Fibroblast of villous mesenchyme (primary cell): ENCODE results near the gene BCL7C. TPM values are rescaled to one million over a fixed set of nuclear protein-coding genes. Genes with fewer than 3 reads are reported as not detected.
"Not testable (repeated sequence)": the region's sequence is repeated elsewhere in the genome, so short reads cannot be mapped to it uniquely, and the experiment has no call there.

Experiments
- DNase-seq: peaks from one replicate; pipeline ENCODE4 v3.0.0-alpha.2; 2010; ENCODE audit warnings: low read depth
- H3K4me3 ChIP-seq: 2 replicates; pipeline ENCODE4 v1.5.1; 2011; ENCODE audit warnings: low read depth, mild to moderate bottlenecking, low read length
- CTCF ChIP-seq: IDR thresholded peaks from 2 replicates; pipeline ENCODE4 v1.5.1; 2012; ENCODE audit warnings: low read depth, mild to moderate bottlenecking, low read length; ENCODE audit not compliant: insufficient read depth
- total RNA-seq: library from RNA; depleted of rRNA; stranded (reverse); fragments of >200 nt; gene quantifications from 2 replicates; pipeline ENCODE4 v1.2.3, GENCODE V29; 2012

BCL7C gene
- 35.0 and 51.2 TPM in 2 replicates for total RNA-seq

- peak within 1 kb of the TSS; percentile 84 for H3K4me3 ChIP-seq
- peak; percentile 92 for DNase-seq
- TF ChIP-seq CTCF, result peak; percentile 40
These were observed at the start of gene BCL7C for GRCh38 chr16:30893744-30894539. TSS of gene BCL7C (minus strand) at chr16:30894077. CDS start at chr16:30893944, 133 bp downstream.

GRCh38 chr16:30942426-30942806 lies 48.5 kb upstream of the BCL7C start:
- no peak for TF ChIP-seq CTCF
- no peak for DNase-seq
- no peak overlapping the region for H3K4me3 ChIP-seq

- peak; percentile 72 for DNase-seq
These were observed 47.9 kb upstream of the BCL7C start for GRCh38 chr16:30941600-30942425.

GRCh38 chr16:30939571-30939970 lies 45.7 kb upstream of the BCL7C start:
- not testable (repeated sequence) for DNase-seq

More at GRCh38 chr16:30941600-30942425, 47.9 kb upstream of the BCL7C start:
- peak; percentile 96 for TF ChIP-seq CTCF
- no peak overlapping the region for H3K4me3 ChIP-seq

GRCh38 chr16:30937692-30938091 lies 43.8 kb upstream of the BCL7C start:
- TF ChIP-seq CTCF, result no peak
- no peak overlapping the region for H3K4me3 ChIP-seq
- no peak for DNase-seq

More at GRCh38 chr16:30939571-30939970, 45.7 kb upstream of the BCL7C start:
- not testable (repeated sequence) for H3K4me3 ChIP-seq

- peak; percentile 52 for DNase-seq
- TF ChIP-seq CTCF, result peak; percentile 80
These were observed 41.1 kb upstream of the BCL7C start for GRCh38 chr16:30934827-30935557.

More at GRCh38 chr16:30934827-30935557, 41.1 kb upstream of the BCL7C start:
- no peak overlapping the region for H3K4me3 ChIP-seq
